Activated naive CD8-positive, alpha-beta T cell treated with anti-CD3 and anti-CD28 coated beads, Interleukin-2, amount 50 U/mL, for 16 hours (primary cell): ENCODE data around the gene SLC25A31.
A peak's percentile ranks its signal among the peaks of the same experiment; 100 is the strongest.

Experiments
- DNase-seq: peaks from one replicate; pipeline ENCODE4 v3.0.0-alpha.2; 2020; ENCODE audit warnings: low read depth, low spot score

Gene SLC25A31

GRCh38 chr4:127777487-127777886 is 47.3 kb downstream of the SLC25A31 start:
- DNase-seq: no peak

- no peak for DNase-seq
These were observed 47.9 kb downstream of the SLC25A31 start for GRCh38 chr4:127778102-127778501.

GRCh38 chr4:127780598-127780997 is 50.4 kb downstream of the SLC25A31 start:
- DNase-seq: no peak

- DNase-seq: no peak
These were observed 51.3 kb downstream of the SLC25A31 start for GRCh38 chr4:127781300-127782024.

- peak; percentile 4 for DNase-seq
These were observed 51.8 kb downstream of the SLC25A31 start for GRCh38 chr4:127782025-127782274.

GRCh38 chr4:127782275-127783025 is 52.2 kb downstream of the SLC25A31 start, which contains the start of gene HSPA4L:
Gene HSPA4L, plus strand, starts transcription at chr4:127782322. Its CDS starts 229 bp downstream, at chr4:127782551.
- no peak for DNase-seq

GRCh38 chr4:127783026-127783769 is 53.0 kb downstream of the SLC25A31 start:
- no peak for DNase-seq

- no peak for DNase-seq
These were observed 54.0 kb downstream of the SLC25A31 start for GRCh38 chr4:127783955-127784770.

- no peak for DNase-seq
These were observed 58.3 kb downstream of the SLC25A31 start for GRCh38 chr4:127788517-127788916.

GRCh38 chr4:127791391-127791790 is 61.2 kb downstream of the SLC25A31 start:
- no peak for DNase-seq

GRCh38 chr4:127793528-127793927 is 63.3 kb downstream of the SLC25A31 start:
- DNase-seq: no peak

- no peak for DNase-seq
These were observed 69.5 kb downstream of the SLC25A31 start for GRCh38 chr4:127799711-127800110.

GRCh38 chr4:127809173-127809800 is 79.1 kb downstream of the SLC25A31 start:
- DNase-seq: no peak

- no peak for DNase-seq
These were observed 80.4 kb downstream of the SLC25A31 start for GRCh38 chr4:127810551-127810950.

GRCh38 chr4:127822430-127822829 is 92.2 kb downstream of the SLC25A31 start:
- DNase-seq: no peak
